OCI-LY1 (cell line): ENCODE results near the gene CREBRF.
"Not testable (repeated sequence)": the region's sequence is repeated elsewhere in the genome, so short reads cannot be mapped to it uniquely, and the experiment has no call there.

Source experiments
- H2AFZ ChIP-seq: fragments of 200-600 bp; sonication (generic), shearing (Covaris generic); 2 replicates; pipeline ENCODE4 v1.6.0; 2014; ENCODE audit warnings: antibody characterized with exemption, mild to moderate bottlenecking, low read length
- H3F3A ChIP-seq: fragments of 200-600 bp; sonication (generic), shearing (Covaris generic); 2 replicates; pipeline ENCODE4 v1.6.0; 2014; ENCODE audit warnings: mild to moderate bottlenecking, antibody characterized with exemption, low read length, moderate library complexity; ENCODE audit not compliant: insufficient read depth
- H3K27ac ChIP-seq: fragments of 200-600 bp; sonication (generic); 2 replicates; pipeline ENCODE4 v1.5.1; 2014; ENCODE audit warnings: low read length, mixed run types, mild to moderate bottlenecking, low read depth; ENCODE audit not compliant: poor library complexity, severe bottlenecking
- H3K27me3 ChIP-seq: fragments of 200-600 bp; sonication (generic); 2 replicates; pipeline ENCODE4 v1.6.0; 2014; ENCODE audit warnings: antibody characterized with exemption, mild to moderate bottlenecking, low read length, moderate library complexity; ENCODE audit not compliant: insufficient read depth
- H3K36me3 ChIP-seq: fragments of 200-600 bp; sonication (generic); 2 replicates; pipeline ENCODE4 v1.6.1; 2014; ENCODE audit warnings: mild to moderate bottlenecking, antibody characterized with exemption, low read length, moderate library complexity, mixed read lengths; ENCODE audit not compliant: insufficient read depth
- H3K4me1 ChIP-seq: fragments of 200-600 bp; sonication (generic); 2 replicates; pipeline ENCODE4 v1.5.1; 2014; ENCODE audit warnings: mild to moderate bottlenecking, low read length, moderate library complexity; ENCODE audit not compliant: insufficient read depth, severe bottlenecking
- H3K4me2 ChIP-seq: fragments of 200-600 bp; sonication (generic), shearing (Covaris generic); 2 replicates; pipeline ENCODE4 v1.6.1; 2014; ENCODE audit warnings: low read length
- H3K4me3 ChIP-seq: fragments of 200-600 bp; sonication (generic); 2 replicates; pipeline ENCODE4 v1.5.1; 2014; ENCODE audit warnings: low read length, low read depth, mild to moderate bottlenecking, mixed read lengths; ENCODE audit not compliant: poor library complexity, severe bottlenecking
- H3K79me2 ChIP-seq: fragments of 200-600 bp; shearing (Covaris generic); 2 replicates; pipeline ENCODE4 v1.6.1; 2016; ENCODE audit warnings: mixed run types, low read length, mixed read lengths; ENCODE audit not compliant: insufficient read depth
- H3K9ac ChIP-seq: fragments of 200-600 bp; sonication (generic), shearing (Covaris generic); 2 replicates; pipeline ENCODE4 v1.6.1; 2014; ENCODE audit warnings: mild to moderate bottlenecking, low read length, mixed read lengths
- H3K9me2 ChIP-seq: fragments of 200-600 bp; sonication (generic), shearing (Covaris generic); 2 replicates; pipeline ENCODE4 v1.6.1; 2014; ENCODE audit warnings: low read depth, mild to moderate bottlenecking, low read length, mixed read lengths
- H3K9me3 ChIP-seq: fragments of 200-600 bp; shearing (Covaris generic); 2 replicates; pipeline ENCODE4 v1.6.1; 2014; ENCODE audit warnings: low read length, mixed read lengths
- H4K20me1 ChIP-seq: fragments of 200-600 bp; sonication (generic), shearing (Covaris generic); 2 replicates; pipeline ENCODE4 v1.6.0; 2016; ENCODE audit warnings: mild to moderate bottlenecking, low read length; ENCODE audit not compliant: insufficient read depth
- EZH2 ChIP-seq: fragments of 200-600 bp; sonication (generic), shearing (Covaris generic); IDR thresholded peaks from 2 replicates; pipeline ENCODE4 v1.8.0; 2017; ENCODE audit warnings: borderline replicate concordance, mixed run types, mild to moderate bottlenecking, antibody characterized with exemption, low read length, moderate library complexity, mixed read lengths
- TF ChIP-seq, protein P1 (sequence below): fragments of 200-600 bp; sonication (generic), shearing (Covaris generic); IDR thresholded peaks from 2 replicates; pipeline ENCODE4 v1.5.1; 2017; ENCODE audit warnings: mild to moderate bottlenecking, antibody characterized with exemption, low read length, moderate library complexity, mixed read lengths

The CREBRF gene

DNA sequence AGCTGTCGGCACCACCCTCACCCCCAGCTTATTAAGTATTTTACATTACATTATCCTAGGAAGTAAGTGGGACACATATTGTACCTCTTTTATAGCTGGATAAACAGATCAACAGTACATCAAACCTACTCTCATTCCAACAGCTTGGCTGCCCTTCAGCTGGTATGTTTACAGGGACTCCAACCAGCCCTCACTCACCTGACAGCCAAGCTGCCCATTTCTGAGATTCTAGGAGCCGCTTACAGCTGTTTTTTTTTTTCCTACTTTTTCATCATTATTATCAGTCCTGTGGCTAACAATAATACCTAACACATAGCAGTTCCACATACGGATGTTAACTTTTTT is 13.4 kb upstream of the CREBRF start:
- no peaks in the 10 kb centered on the region for H3K36me3 ChIP-seq
- H3K4me1 ChIP-seq: no peaks in the 10 kb centered on the region
- no peak overlapping the region for H3K9ac ChIP-seq
- H3K27ac ChIP-seq: no peak overlapping the region
- H4K20me1 ChIP-seq: no peaks in the 10 kb centered on the region
- H3K27me3 ChIP-seq: no peaks in the 10 kb centered on the region
- no peak for TF ChIP-seq EZH2
- TF ChIP-seq, protein P1, sequence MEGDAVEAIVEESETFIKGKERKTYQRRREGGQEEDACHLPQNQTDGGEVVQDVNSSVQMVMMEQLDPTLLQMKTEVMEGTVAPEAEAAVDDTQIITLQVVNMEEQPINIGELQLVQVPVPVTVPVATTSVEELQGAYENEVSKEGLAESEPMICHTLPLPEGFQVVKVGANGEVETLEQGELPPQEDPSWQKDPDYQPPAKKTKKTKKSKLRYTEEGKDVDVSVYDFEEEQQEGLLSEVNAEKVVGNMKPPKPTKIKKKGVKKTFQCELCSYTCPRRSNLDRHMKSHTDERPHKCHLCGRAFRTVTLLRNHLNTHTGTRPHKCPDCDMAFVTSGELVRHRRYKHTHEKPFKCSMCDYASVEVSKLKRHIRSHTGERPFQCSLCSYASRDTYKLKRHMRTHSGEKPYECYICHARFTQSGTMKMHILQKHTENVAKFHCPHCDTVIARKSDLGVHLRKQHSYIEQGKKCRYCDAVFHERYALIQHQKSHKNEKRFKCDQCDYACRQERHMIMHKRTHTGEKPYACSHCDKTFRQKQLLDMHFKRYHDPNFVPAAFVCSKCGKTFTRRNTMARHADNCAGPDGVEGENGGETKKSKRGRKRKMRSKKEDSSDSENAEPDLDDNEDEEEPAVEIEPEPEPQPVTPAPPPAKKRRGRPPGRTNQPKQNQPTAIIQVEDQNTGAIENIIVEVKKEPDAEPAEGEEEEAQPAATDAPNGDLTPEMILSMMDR: no peak
- H3K79me2 ChIP-seq: no peaks in the 10 kb centered on the region
- H3K9me3 ChIP-seq: no peaks in the 10 kb centered on the region; the same call in 1 of the 2 replicates
- no peaks in the 10 kb centered on the region for H3K9me2 ChIP-seq
- no peak overlapping the region for H3K4me2 ChIP-seq
- no peak overlapping the region for H2AFZ ChIP-seq
- H3F3A ChIP-seq: no peaks in the 10 kb centered on the region
- H3K4me3 ChIP-seq: no peak overlapping the region

DNA sequence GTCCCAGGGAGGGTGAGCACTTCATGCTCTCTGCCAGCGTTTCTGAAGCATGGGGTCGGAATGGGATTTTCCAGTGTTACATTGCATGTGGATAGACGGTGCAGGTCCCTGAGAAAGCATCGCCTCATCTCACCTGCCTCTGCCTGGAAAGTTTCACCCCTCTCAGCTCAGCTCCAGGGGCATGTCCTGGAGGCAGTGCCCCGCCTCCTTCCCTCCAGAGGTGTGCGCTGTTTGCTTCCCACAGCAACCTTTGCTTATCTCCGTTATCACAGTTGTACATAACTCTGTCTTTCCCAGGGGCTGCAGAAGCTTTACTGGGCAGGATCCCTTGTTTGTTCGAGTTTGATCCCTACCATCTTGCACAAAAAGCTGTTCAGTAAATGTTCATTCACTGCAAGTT is 10.7 kb upstream of the CREBRF start:
- Histone ChIP-seq H4K20me1 (no peaks in the 10 kb centered on the region), H3K9ac (no peak overlapping the region), H3K9me3 (no peaks in the 10 kb centered on the region; the same call in 1 of the 2 replicates), H3K9me2 (no peaks in the 10 kb centered on the region), H3K27me3 (no peaks in the 10 kb centered on the region), H3K79me2 (no peaks in the 10 kb centered on the region), H3K4me3 (no peak overlapping the region), H3F3A (no peaks in the 10 kb centered on the region), H3K4me2 (no peak overlapping the region), H3K36me3 (no peaks in the 10 kb centered on the region), H3K4me1 (no peaks in the 10 kb centered on the region), H3K27ac (no peak overlapping the region), H2AFZ (no peak overlapping the region)
- TF ChIP-seq, protein P1: no peak
- no peak for TF ChIP-seq EZH2

DNA sequence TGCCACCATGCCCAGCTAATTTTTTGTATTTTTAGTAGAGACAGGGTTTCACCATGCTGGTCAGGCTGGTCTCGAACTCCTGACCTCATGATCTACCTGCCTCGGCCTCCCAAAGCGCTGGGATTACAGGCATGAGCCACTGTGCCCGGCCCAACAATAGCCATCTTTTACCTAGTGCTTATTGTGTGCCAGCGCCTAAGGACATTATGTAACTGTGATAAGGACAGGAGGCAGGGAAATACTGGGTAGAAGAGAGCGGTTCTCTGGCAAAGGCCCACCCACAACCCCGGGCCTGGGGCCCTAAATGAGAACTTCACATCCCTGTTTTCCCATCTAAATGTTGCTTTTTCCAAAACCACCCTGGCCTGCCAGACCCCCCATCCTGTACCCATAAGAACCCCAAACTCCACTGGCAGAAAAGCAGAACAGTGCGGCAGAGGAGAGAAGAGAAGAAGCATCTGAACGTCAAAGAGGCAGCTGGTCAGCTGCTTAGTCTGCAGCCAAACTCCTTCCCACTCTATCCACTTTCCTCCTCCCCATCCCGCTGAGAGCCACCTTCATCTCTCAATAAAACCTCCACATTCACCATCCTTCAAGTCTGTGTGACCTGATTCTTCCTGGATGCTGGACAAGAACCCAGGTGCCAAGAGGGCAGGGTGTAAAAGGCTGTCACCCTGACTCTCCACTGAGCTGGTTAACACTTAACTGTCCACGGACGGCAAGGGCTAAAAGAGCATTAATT is 8.9 kb upstream of the CREBRF start:
- H3K4me2 ChIP-seq, H3K9me3 ChIP-seq, H3K9ac ChIP-seq, H3K27ac ChIP-seq, H2AFZ ChIP-seq, H3K9me2 ChIP-seq, H4K20me1 ChIP-seq, H3K4me1 ChIP-seq, H3K4me3 ChIP-seq, H3K27me3 ChIP-seq, H3F3A ChIP-seq, H3K79me2 ChIP-seq, H3K36me3 ChIP-seq: not testable (repeated sequence)

DNA sequence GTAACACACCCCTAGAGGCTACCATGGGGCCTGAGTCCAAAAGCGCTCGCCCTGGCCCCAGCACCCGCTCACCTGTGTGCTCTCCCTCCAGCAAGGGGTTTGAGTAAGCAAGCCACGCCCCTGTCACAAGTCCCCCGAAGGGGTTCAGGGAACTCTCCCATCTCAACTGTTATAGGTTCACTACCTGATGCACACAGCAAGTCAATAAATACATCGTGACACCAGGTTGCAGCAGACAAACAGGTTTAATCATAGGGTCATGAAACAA is 8.4 kb upstream of the CREBRF start:
- peaks cover 1% of the 10 kb centered on the region for H3K4me1 ChIP-seq
- no peaks in the 10 kb centered on the region for H3K9me2 ChIP-seq
- H3K4me3 ChIP-seq: no peak overlapping the region
- H2AFZ ChIP-seq: no peak overlapping the region
- no peaks in the 10 kb centered on the region for H3F3A ChIP-seq
- H3K36me3 ChIP-seq: no peaks in the 10 kb centered on the region
- no peak overlapping the region for H3K4me2 ChIP-seq
- no peaks in the 10 kb centered on the region for H3K79me2 ChIP-seq
- no peak overlapping the region for H3K27ac ChIP-seq
- no peak for TF ChIP-seq EZH2
- TF ChIP-seq, protein P1: no peak
- H3K9ac ChIP-seq: no peak overlapping the region
- H4K20me1 ChIP-seq: no peaks in the 10 kb centered on the region
- H3K9me3 ChIP-seq: no peaks in the 10 kb centered on the region
- no peaks in the 10 kb centered on the region for H3K27me3 ChIP-seq
